GM21717 (cell line): ENCODE results near the gene STOM.
"Not testable (repeated sequence)": the region's sequence is repeated elsewhere in the genome, so short reads cannot be mapped to it uniquely, and the experiment has no call there.

Experiments
- ATAC-seq: cut with Tn5 transposase; IDR thresholded peaks from one replicate; pipeline ENCODE4 v1.9.1; 2021; ENCODE audit warnings: mild to moderate bottlenecking, moderate library complexity; ENCODE audit not compliant: unreplicated experiment

Gene STOM

GRCh38 chr9:121303456-121304451 lies 66.3 kb downstream of the STOM start:
- no peak for ATAC-seq

- no peak for ATAC-seq
These were observed 67.3 kb downstream of the STOM start for GRCh38 chr9:121302786-121303185.

- ATAC-seq, result no peak
These were observed 67.7 kb downstream of the STOM start for GRCh38 chr9:121302341-121302740.

GRCh38 chr9:121301881-121302286 lies 68.2 kb downstream of the STOM start:
- no peak for ATAC-seq

GRCh38 chr9:121300283-121301119 lies 69.5 kb downstream of the STOM start:
- no peak for ATAC-seq

GRCh38 chr9:121299467-121300282 lies 70.4 kb downstream of the STOM start:
- no peak for ATAC-seq

- no peak for ATAC-seq
These were observed 71.2 kb downstream of the STOM start for GRCh38 chr9:121298689-121299466.

GRCh38 chr9:121298016-121298538 lies 72.0 kb downstream of the STOM start:
- ATAC-seq, result no peak

- no peak for ATAC-seq
These were observed 72.7 kb downstream of the STOM start for GRCh38 chr9:121297389-121297788.

- ATAC-seq, result no peak
These were observed 73.6 kb downstream of the STOM start for GRCh38 chr9:121296213-121297127.

- ATAC-seq, result no peak
These were observed 74.3 kb downstream of the STOM start for GRCh38 chr9:121295662-121296191.

GRCh38 chr9:121294866-121295661 lies 75.0 kb downstream of the STOM start:
- ATAC-seq, result no peak

GRCh38 chr9:121294151-121294743 lies 75.8 kb downstream of the STOM start:
- no peak for ATAC-seq

- ATAC-seq, result no peak
These were observed 77.2 kb downstream of the STOM start for GRCh38 chr9:121292801-121293241.

- no peak for ATAC-seq
These were observed 78.0 kb downstream of the STOM start for GRCh38 chr9:121292051-121292450.

- not testable (repeated sequence) for ATAC-seq
These were observed 78.5 kb downstream of the STOM start for GRCh38 chr9:121291536-121291935.

GRCh38 chr9:121289772-121290370 lies 80.2 kb downstream of the STOM start:
- no peak for ATAC-seq
